GM23338 (cell line): ENCODE data around the gene ADH1A.

Experiments used
- CREB1 ChIP-seq: fragments of 250-450 bp; sonication (Bioruptor Pico); IDR thresholded peaks from 2 replicates; pipeline ENCODE4 v1.5.0; 2020; ENCODE audit warnings: low read depth, mild to moderate bottlenecking, moderate library complexity
- CTCF ChIP-seq, 2 experiments: fragments of 200-600 bp in 1 of 2; sonication (generic) in 1 of 2; conservative IDR thresholded peaks; 2 replicates each; pipeline versions ENCODE4 v1.5.1 to v1.6.1; 2016 to 2017; ENCODE audit warnings: antibody characterized with exemption in 2 of 2, low read depth in 2 of 2, mild to moderate bottlenecking in 2 of 2, moderate library complexity in 1 of 2
- EZH2 ChIP-seq: fragments of 200-600 bp; sonication (generic); IDR thresholded peaks from one replicate; pipeline ENCODE4 v1.8.0; 2017; ENCODE audit warnings: antibody characterized with exemption, mild to moderate bottlenecking, low read depth; ENCODE audit not compliant: unreplicated experiment
- POLR2AphosphoS5 ChIP-seq: IDR thresholded peaks from 2 replicates; pipeline ENCODE4 v1.6.1; 2016; ENCODE audit warnings: antibody characterized with exemption, low read depth
- STAT1 ChIP-seq: IDR thresholded peaks from one replicate; pipeline ENCODE4 v1.6.1; 2016; ENCODE audit warnings: antibody characterized with exemption; ENCODE audit not compliant: unreplicated experiment
- ZNF331 ChIP-seq: fragments of 250-450 bp; sonication (Bioruptor Pico); IDR thresholded peaks from 2 replicates; pipeline ENCODE4 v1.5.0; 2020; ENCODE audit warnings: low read depth, mild to moderate bottlenecking, moderate library complexity

DNA sequence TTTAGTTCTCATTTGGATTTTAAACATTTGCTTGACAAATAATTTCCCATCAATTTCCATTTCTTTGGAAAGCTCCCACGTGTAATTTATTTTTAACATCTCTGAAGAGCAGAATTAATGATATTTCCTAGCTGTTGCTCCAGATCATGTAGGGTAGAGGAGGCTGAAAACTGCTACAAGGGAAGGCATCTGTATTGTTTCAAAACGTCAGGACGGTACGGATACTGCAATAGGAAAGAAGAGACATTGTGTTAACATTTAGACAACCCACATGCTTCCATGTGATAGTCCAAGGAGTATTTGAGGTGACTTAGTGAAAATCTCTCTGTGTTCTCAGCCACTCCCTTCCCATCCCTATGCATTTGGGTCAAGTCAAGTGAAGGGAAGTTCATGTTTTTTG lies 45.8 kb upstream of the ADH1A start:
- TF ChIP-seq CTCF (conservative IDR thresholded peaks at IDR 0.05; ENCODE audit: low read depth in 2 of 2) (no peak), ZNF331 (CRISPR knock-in tag) (no peak), CREB1 (CRISPR knock-in tag) (no peak), POLR2AphosphoS5 (no peak), EZH2 (no peak), STAT1 (no peak)
